Activated CD4-positive, alpha-beta T cell treated with anti-CD3 and anti-CD28 coated beads, Interleukin-10, Interleukin-2, amounts not matched to agents 100 ng/mL and 50 ng/mL, durations not matched to agents 16 hours and 8 hours (primary cell): ENCODE results near the gene OR52D1.

Experiments used
- DNase-seq: peaks from one replicate; pipeline ENCODE4 v3.0.0-alpha.2; 2020

Gene OR52D1

DNA sequence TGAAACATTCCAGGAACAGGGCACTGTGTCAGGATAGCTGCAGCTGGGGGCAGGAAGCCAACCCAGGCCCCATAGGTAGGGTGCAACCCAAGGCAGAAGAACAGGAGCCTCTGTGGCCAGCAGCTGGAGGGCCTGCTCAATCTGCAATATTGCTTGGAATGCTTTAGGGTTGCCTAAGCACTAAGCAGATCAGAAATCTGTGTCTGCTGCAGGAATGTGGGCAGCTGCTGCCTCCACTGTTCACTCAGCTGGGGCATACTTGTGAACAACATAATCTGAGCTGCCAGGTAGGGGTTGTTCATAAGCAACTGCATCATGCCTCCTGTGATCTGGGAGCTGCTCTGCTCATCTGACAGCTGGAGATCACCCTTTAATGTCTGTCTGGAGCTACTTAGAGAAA lies 26.4 kb downstream of the OR52D1 start:
- no peak for DNase-seq

DNA sequence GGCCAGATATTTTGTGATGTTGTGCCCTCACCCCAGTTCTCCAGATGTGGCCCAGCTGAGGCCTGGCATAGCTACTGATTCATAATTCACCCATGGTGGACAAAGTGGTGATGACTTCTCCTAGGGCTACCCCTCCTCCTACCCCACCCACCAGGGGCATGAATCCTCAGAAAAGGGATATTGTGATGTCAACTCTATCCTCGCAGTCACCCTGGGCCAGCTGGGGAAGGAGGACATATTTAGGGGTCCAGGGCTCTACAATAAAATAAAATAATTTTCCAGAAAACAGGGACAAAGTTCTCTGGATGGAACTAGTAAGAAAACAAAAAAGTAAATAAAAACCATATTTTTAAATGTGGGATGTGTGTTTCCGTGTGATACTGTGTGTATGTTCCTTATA lies 28.1 kb downstream of the OR52D1 start, which contains the start of gene UBQLNL:
TSS of gene UBQLNL (minus strand) at position 101 of the 400 bp plus-strand sequence. CDS start 258 bp downstream, outside the sequence.
- no peak for DNase-seq

DNA sequence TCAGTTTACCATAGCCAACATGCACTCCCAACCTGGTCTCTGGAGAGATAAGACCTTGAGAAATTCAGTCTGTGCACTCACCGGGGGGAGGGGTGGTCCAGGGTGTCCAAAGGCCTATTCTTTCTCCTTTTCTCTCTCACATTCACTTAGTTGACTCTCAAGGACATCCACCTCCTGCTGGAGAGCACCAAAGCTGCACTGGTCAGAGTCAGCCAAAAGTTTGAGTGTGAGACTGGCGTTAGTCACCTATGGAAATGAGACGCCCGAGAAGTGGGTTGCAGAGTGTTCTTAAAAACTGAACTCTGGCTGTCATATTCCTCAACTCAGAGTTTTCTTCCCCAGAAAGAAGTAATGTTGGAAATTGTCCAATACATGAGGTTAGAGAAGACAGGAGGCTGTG lies 33.1 kb downstream of the OR52D1 start:
- no peak for DNase-seq

DNA sequence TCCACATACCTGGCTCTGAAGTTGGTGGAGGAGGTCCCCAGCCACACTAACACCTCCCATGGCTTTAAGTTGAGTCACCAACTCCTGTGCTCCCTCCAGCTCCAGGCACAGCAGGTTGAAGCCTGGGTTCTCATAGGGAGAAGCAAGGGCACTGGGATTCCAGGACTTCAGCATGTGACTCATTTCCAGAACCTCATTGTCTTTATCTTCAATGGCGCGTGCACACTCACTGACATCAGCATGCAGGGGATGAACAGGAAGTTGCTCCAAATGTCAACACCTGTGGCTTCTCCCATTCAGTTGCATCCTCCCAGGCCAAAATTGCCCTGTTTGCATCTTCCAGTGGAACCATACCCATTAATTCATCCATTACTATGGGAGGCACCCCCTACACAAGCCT lies 33.8 kb downstream of the OR52D1 start:
- no peak for DNase-seq

DNA sequence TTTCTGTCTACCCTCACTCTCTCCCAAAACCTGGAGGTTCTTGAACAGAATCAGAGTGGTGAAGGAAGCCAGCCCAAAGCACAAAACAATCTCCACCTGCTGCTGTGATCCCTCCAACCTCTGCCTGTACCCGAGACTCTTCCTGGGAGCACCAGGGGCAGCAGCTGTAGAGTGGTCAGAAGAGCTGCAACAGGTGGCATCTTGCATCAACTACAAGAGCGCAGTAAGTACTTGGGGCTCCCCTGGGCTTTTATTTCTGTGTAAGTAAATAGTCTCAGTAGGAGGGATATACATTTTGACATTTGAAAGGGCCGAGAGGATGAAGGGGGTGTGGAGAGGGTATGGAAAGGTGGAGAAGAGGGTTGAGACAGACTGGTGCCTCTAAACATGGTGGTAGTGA lies 36.3 kb downstream of the OR52D1 start:
- no peak for DNase-seq

DNA sequence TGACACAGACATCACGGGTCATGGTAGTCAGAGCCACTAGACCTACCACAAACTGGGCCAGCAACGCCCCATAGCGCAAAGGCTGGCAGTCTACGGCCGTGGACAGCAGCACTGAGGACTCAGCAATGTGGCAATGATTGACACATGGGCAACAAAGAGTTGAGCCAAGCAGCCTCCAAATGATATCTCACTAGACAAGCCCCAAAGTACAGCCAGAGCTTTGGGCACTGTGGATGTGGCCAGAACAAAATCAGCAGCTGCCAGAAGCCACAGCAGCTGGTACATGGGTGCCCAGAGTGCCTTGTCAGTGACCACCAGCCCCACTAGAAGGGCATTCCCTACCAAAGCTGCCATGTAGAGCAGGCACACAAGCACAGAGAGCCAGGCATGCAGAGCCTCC lies 39.2 kb downstream of the OR52D1 start:
- no peak for DNase-seq

DNA sequence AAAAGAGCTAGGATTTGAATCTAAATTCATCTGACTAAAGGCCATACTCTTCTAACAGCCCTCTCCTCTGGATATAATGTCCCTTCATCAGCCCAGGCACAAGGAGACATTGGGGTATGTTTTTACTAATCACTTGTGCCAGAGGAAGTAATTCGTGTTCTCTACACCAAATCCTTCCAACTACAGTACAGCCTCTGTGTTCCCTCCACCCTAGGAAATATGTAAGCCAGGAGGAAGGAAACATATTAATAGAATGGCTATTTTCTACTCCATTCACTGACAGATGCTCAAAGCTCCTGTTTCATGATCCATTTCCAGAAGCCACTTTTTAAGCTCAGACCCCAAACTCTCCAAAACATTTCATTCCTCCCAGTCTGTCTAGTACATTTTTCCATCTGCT lies 40.0 kb downstream of the OR52D1 start:
- no peak for DNase-seq

DNA sequence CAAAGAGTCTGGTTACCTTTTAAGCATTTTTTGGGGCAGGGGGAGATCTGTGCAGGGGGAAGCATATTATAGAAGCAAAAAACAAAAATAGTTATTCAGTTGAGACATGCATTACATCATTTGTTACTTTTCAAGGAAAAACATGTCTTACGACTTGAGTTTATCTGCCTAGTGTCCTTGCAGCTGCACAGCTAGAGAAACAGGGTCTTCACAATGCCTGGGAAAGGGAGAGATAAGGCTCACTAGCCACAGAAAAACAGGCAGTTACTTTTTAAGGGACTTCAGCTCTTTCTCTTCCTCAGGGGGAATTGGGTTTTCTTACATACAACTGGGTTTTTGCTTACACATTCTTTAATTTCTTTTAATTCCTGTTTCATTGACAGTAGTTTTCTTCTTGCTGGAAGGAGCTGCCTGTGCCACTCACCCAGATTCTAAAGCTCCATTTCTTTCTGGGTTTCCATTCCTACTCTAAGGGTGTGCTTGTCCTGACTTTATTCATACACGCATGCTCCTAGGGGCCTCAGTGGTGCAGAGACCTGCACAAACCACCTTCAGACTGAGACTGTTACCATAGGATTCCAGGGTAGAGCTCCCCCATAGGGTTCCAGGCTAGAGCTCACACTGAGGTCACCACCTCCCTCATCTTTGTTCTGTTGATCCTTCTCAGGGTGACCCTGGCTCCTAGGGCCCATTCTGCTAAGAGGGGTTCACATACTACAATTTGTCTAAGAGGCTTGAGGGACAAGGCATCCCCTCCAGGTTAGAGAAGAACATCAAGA lies 42.8 kb downstream of the OR52D1 start:
- no peak for DNase-seq

DNA sequence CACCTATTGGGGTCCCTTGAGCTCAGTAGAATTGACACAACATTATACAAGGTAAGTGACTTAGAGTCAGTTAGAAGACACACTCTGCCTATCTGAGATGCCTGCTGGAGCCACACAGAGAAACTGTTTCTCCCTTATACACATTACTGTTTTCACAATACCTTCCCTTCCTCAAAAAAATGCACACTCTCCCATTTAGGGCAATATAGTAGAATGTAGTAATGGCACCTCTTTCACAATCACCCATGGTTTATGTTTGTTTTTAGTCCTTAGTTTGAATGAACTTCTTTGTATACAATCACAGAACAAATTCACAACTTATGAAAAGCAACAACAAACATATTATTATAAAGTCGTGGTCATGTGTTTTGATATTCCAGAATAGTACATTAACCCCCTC lies 45.6 kb downstream of the OR52D1 start:
- no peak for DNase-seq

DNA sequence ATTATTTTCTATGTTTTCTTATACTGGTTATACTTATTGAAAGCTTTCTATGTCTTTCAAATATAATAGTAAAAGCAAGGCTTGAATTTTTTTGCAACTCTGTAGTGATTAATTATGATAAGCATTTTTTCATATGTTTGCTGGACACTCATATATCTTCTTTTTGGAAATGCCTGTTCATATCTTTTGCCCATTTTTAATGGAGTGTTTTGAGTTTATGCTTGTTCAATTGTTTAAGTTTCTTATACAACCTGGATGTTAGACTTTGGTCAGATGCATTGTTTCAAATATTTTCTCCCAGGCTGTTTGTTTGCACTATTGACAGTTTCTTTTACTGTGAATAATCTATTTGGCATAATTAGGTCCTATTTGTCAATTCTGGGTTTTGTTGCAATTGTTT lies 48.0 kb downstream of the OR52D1 start:
- DNase-seq, result no peak
